K562 (cell line): Measurements from ENCODE around the gene ACER1. TPM values are rescaled to one million over a fixed set of nuclear protein-coding genes. Genes with fewer than 3 reads are reported as not detected.
A peak's percentile ranks its signal among the peaks of the same experiment; 100 is the strongest.

ENCODE experiments used
- ATAC-seq: fragments of 200-7000 bp; cut with Tn5 transposase; 3 replicates; pipeline ENCODE4 v1.9.1; 2020; ENCODE audit warnings: moderate library complexity
- BruUV-seq: library from RNA; stranded (reverse); fragments of 400-500 nt; replicated peaks from 2 replicates; lab custom pipeline; 2021; lab: Mats Ljungman, UMichigan
- CTCF ChIA-PET: fragments of 300-600 bp; formaldehyde crosslinking; extraction: SDS; loops from one replicate; lab custom pipeline; 2021; ENCODE audit warnings: low intra/inter-chr PET ratio; lab: Yijun Ruan, JAX
- POLR2A ChIA-PET: fragments of 300-600, 350-650 bp; sonication (Branson Sonifier 250); formaldehyde crosslinking; extraction: SDS; loops from one replicate; lab custom pipeline; 2021; ENCODE audit warnings: antibody characterized with exemption, inconsistent platforms; lab: Yijun Ruan, JAX
- DNase-seq, 4 experiments: peaks; one replicate each; pipeline versions ENCODE4 v3.0.0 to v3.0.0-alpha.2; 2011 to 2018; ENCODE audit warnings: low spot score in 3 of 4, mixed read lengths in 3 of 4; ENCODE audit errors: extremely low read depth in 1 of 4
- FAIRE-seq: peaks from 2 replicates; lab custom pipeline; 2011; peaks lifted over from hg19 to GRCh38; lab: Jason Lieb, UNC
- H2AFZ ChIP-seq: 2 replicates; pipeline ENCODE4 v1.6.0; 2011; ENCODE audit warnings: low read depth, low read length, control low read depth, inconsistent platforms
- H3K27ac ChIP-seq: fragments of 200-600 bp; 3 replicates; pipeline ENCODE4 v1.8.0; 2011; ENCODE audit warnings: low read depth, mild to moderate bottlenecking, control low read depth, inconsistent platforms, low read length, moderate library complexity, mixed read lengths; ENCODE audit errors: extremely low read depth
- H3K27me3 ChIP-seq, 2 experiments: fragments of 300-600 bp in 1 of 2; 2 replicates in 1 of 2; 3 replicates in 1 of 2; pipeline versions ENCODE4 v1.6.0 to v1.8.0; 2011; ENCODE audit warnings: inconsistent platforms in 2 of 2, low read length in 2 of 2, mild to moderate bottlenecking in 1 of 2, mixed read lengths in 1 of 2, moderate library complexity in 1 of 2; ENCODE audit not compliant: control insufficient read depth in 2 of 2, insufficient read depth in 2 of 2
- H3K36me3 ChIP-seq: fragments of 300-600 bp; 3 replicates; pipeline ENCODE4 v1.8.0; 2011; ENCODE audit warnings: mild to moderate bottlenecking, low read length, inconsistent platforms; ENCODE audit not compliant: control insufficient read depth, insufficient read depth
- H3K4me1 ChIP-seq, 2 experiments: fragments of 200-600 bp in 1 of 2; replicated peaks in 1 of 2; 2 replicates in 1 of 2; 3 replicates in 1 of 2; pipeline versions ENCODE4 v1.5.1 to v1.8.0; 2011; ENCODE audit warnings: inconsistent platforms in 2 of 2, low read length in 2 of 2, mild to moderate bottlenecking in 1 of 2, mixed read lengths in 1 of 2, moderate library complexity in 1 of 2; ENCODE audit not compliant: control insufficient read depth in 2 of 2, insufficient read depth in 2 of 2
- H3K4me2 ChIP-seq: 2 replicates; pipeline ENCODE4 v1.6.1; 2011; ENCODE audit warnings: low read length, control low read depth, inconsistent platforms, mixed read lengths; ENCODE audit not compliant: insufficient read depth
- H3K4me3 ChIP-seq: fragments of 200-600 bp; sonication (generic), shearing (Covaris generic); 2 replicates; pipeline ENCODE4 v1.5.1; 2016; ENCODE audit warnings: control low read depth, inconsistent platforms
- H3K79me2 ChIP-seq: fragments of 200-600 bp; 3 replicates; pipeline ENCODE4 v1.8.0; 2011; ENCODE audit warnings: low read length, inconsistent platforms; ENCODE audit not compliant: control insufficient read depth, insufficient read depth
- H3K9ac ChIP-seq, 2 experiments: 2 replicates each; pipeline versions ENCODE4 v1.6.0 to v1.6.1; 2011; ENCODE audit warnings: low read depth in 2 of 2, low read length in 2 of 2, control low read depth in 1 of 2, inconsistent platforms in 1 of 2, mild to moderate bottlenecking in 1 of 2, mixed read lengths in 1 of 2; ENCODE audit not compliant: insufficient read depth in 1 of 2
- H3K9me1 ChIP-seq: one replicate; pipeline ENCODE4 v1.6.0; 2011; ENCODE audit warnings: inconsistent platforms, mild to moderate bottlenecking, low read length, moderate library complexity; ENCODE audit not compliant: control insufficient read depth, insufficient read depth
- H3K9me3 ChIP-seq: replicated peaks from 2 replicates; pipeline ENCODE4 v1.5.1; 2011; ENCODE audit warnings: low read depth, low read length, inconsistent platforms; ENCODE audit not compliant: control insufficient read depth, insufficient read depth
- H4K20me1 ChIP-seq: replicated peaks from 2 replicates; pipeline ENCODE4 v1.6.1; 2011; ENCODE audit warnings: low read length, inconsistent platforms, mixed read lengths; ENCODE audit not compliant: control insufficient read depth, insufficient read depth
- CEBPZ ChIP-seq: fragments of 150-350 bp; IDR thresholded peaks from 2 replicates; pipeline ENCODE4 v1.6.1; 2014; ENCODE audit warnings: low read depth, mild to moderate bottlenecking, low read length, borderline replicate concordance
- CREBBP ChIP-seq: IDR thresholded peaks from one replicate; pipeline ENCODE4 v1.6.1; 2012; ENCODE audit warnings: low read depth, mild to moderate bottlenecking, control low read depth, inconsistent platforms, low read length
- GMEB1 ChIP-seq: fragments of 250-450 bp; sonication (Bioruptor Pico); IDR thresholded peaks from 2 replicates; pipeline ENCODE4 v1.4.0; 2020; ENCODE audit warnings: mild to moderate bottlenecking
- HIVEP1 ChIP-seq: fragments of 250-450 bp; sonication (Bioruptor Pico); IDR thresholded peaks from 2 replicates; pipeline ENCODE4 v1.4.0; 2020; ENCODE audit warnings: mild to moderate bottlenecking
- NELFE ChIP-seq: IDR thresholded peaks from 2 replicates; pipeline ENCODE4 v1.6.1; 2011; ENCODE audit warnings: mild to moderate bottlenecking; ENCODE audit not compliant: insufficient read depth, insufficient read length
- RUNX1 ChIP-seq: sonication (generic); IDR thresholded peaks from 2 replicates; pipeline ENCODE4 v1.6.1; 2016; ENCODE audit warnings: antibody characterized with exemption, low read depth
- SIRT6 ChIP-seq: IDR thresholded peaks from one replicate; pipeline ENCODE4 v1.6.1; 2012; ENCODE audit warnings: low read depth, mild to moderate bottlenecking, control low read depth, inconsistent platforms, low read length, moderate library complexity
- ZNF740 ChIP-seq, 3 experiments: fragments of 200-800 bp in 1 of 3; sonication (Bioruptor generic) in 1 of 3; sonication (generic) in 1 of 3; formaldehyde crosslinking in 1 of 3; IDR thresholded peaks; 2 replicates each; pipeline versions ENCODE4 v1.6.1 to v1.8.0; 2016 to 2022; ENCODE audit warnings: mild to moderate bottlenecking in 2 of 3, missing compliant biosample characterization in 2 of 3, missing genetic modification characterization in 2 of 3, missing genetic modification reagents in 1 of 3
- WGBS: fragments of 100-300 bp; shearing (Covaris generic); methylation state at CpG from one replicate; pipeline ENCODE4 v1.1.6; 2016; ENCODE audit warnings: low coverage, mixed read lengths; ENCODE audit not compliant: insufficient coverage; ENCODE audit errors: missing lambda C conversion rate; 5-methylcytosine and 5-hydroxymethylcytosine counted together
- in situ Hi-C: fragments of 300-500 bp; cut with MboI; formaldehyde crosslinking; loops from 4 replicates; pipeline ENCODE4 v1.15.0; 2018; ENCODE audit warnings: inconsistent platforms, mixed read lengths
- intact Hi-C: fragments of 100-400 bp; cut with micrococcal nuclease; formaldehyde crosslinking; loops from 2 replicates; pipeline ENCODE4 v1.14.2; 2022
- polyA plus RNA-seq, 8 experiments: library from polyadenylated mRNA; depleted of rRNA in 4 of 8; stranded (reverse) in 5 of 8; unstranded in 3 of 8; fragments of >200 nt; fragmentation: Nextera tagmentation in 2 of 8; fragmentation: Illumina TruSeq in 1 of 8; extraction: Ambion mirVana in 2 of 8; extraction: Trizol in 1 of 8; gene quantifications; 2 replicates each; pipeline versions ENCODE4 v1.2.1 to v1.2.3, GENCODE V29; 2011 to 2014; ENCODE audit warnings: inconsistent platforms in 1 of 8, missing spikeins in 1 of 8
- total RNA-seq, 7 experiments: library from RNA; depleted of rRNA in 6 of 7; stranded (reverse); fragments of >200 nt in 6 of 7; fragmentation: Illumina TruSeq in 2 of 7; extraction: Trizol in 2 of 7; gene quantifications; 2 replicates each; pipeline versions ENCODE4 v1.2.1 to v1.2.3, GENCODE V29; 2011 to 2021; ENCODE audit warnings: low replicate concordance in 1 of 7

The ACER1 gene
- total and polyA plus RNA-seq, 9 of the 15 experiments (the other 6 are each of a cell fraction or from before 2014, with no cell fraction given) = not detected

GRCh38 chr19:6269101-6269886 is 64.1 kb downstream of the ACER1 start:
- intact Hi-C loops (no loop called here), in situ Hi-C loops (no loop called here)
- ChIA-PET POLR2A (no interaction called here), CTCF (no interaction called here)
- FAIRE-seq = no peak
- Histone ChIP-seq H3K27me3 (no peaks in the 10 kb centered on the region), H3K9me1 (peaks cover 5% of the 10 kb centered on the region), H2AFZ (no peak overlapping the region), H4K20me1 (peaks cover 27% of the 10 kb centered on the region; the same call in 1 of the 2 replicates), H3K27ac (no peak overlapping the region), H3K9me3 (no peaks in the 10 kb centered on the region), H3K4me1 (peaks cover 35 to 53% of the 10 kb centered on the region in 2 experiments), H3K4me3 (no peak overlapping the region), H3K79me2 (peaks cover 91% of the 10 kb centered on the region), H3K4me2 (no peak overlapping the region), H3K36me3 (peaks cover 53% of the 10 kb centered on the region), H3K9ac (0 out of 4 replicates have a peak overlapping the region, but pooled peaks of 1 of the 2 experiments have one; percentile 23)
- BruUV-seq = no TSS peak
- no peak for ATAC-seq
- no peak for DNase-seq
- WGBS = 93% methylated on average over 21 of the region's 33 CpGs
- no peak for TF ChIP-seq CEBPZ
- no peak for TF ChIP-seq HIVEP1 (CRISPR knock-in tag)
- no peak for TF ChIP-seq RUNX1
- TF ChIP-seq SIRT6 = no peak
- TF ChIP-seq ZNF740 (CRISPR knock-in tag; IDR thresholded peaks at IDR 0.05) = no peak
- TF ChIP-seq ZNF740 (tag; IDR thresholded peaks at IDR 0.05) = no peak
- no peak for TF ChIP-seq NELFE
- TF ChIP-seq GMEB1 (CRISPR knock-in tag) = no peak
- TF ChIP-seq CREBBP = no peak
